Ecto neural progenitor cell (in vitro differentiated cells): ENCODE results near the gene RIN1.
"Not testable (repeated sequence)": the region's sequence is repeated elsewhere in the genome, so short reads cannot be mapped to it uniquely, and the experiment has no call there.

ENCODE experiments used
- DNase-seq: peaks from one replicate; pipeline ENCODE4 v3.0.0-alpha.2; 2018; ENCODE audit warnings: low spot score

Gene RIN1

DNA sequence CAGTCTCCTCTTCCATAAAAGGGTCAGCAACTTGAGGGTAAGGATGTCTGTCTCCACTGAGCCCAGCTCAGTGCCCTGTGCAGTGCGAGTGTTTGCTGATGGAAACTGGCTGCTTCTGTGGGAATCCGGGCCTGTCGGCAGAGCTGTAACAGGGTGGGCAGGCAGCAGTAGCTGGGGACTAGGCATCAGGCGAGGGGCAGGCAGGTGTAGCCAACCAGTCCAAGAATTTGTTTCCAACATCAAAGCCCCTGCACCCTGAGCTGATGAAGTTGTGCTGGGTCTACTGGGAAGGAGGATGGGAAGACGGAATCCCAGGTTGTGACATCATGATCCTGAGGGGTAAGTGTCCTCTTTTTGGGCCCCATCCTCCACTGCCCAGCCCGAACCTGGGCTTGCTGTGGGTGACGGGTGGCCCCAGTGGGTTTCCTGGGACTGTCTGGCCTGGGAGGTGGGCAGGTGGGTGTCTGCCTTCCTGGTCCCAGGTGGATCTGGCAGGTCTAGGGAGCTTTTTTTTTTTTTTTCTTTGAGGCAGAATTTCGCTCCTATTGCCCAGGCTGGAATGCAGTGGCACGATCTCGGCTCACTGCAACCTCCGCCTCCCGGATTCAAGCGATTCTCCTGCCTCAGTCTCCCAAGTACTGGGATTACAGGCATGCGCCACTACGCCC lies 24.3 kb upstream of the RIN1 start:
- DNase-seq, result no peak

DNA sequence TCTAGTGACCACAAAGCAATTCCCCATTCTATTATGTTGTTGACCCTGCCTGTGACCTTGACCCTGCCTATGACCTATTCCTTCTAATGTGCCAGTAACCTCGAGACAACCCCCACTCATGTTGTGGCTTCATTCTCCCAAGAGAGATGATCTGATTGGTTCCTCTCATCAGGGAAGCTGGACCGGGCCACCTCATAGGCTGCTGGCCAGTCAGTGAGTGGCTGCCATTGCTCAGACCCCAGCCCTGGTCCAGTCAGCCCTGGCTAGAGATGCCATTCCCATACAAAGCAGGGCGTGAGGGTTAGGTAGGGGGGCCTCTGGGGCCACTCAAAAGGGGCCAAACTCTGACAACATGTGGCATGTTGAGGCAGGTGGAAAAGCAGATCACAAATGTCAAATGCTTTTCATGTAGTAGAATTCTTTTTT lies 23.4 kb upstream of the RIN1 start:
- DNase-seq, result no peak

- DNase-seq, result not testable (repeated sequence)
These were observed 14.5 kb upstream of the RIN1 start for GRCh38 chr11:66350560-66351235.

DNA sequence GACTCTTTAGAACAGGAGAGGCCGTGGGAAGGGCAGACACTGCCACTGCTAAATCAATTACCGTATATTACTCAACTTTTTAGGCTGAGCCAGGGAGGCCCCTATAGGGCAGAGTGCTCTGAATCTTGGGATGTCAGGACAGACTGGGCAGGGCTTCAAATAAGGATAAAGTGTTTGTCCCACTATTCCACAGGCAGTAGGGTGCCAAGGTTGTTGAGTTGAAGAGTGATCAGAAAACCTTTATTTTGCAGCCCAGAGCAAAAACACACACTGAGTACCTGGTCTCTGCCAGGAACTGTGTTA lies 12.8 kb upstream of the RIN1 start:
- peak; percentile 37 for DNase-seq

DNA sequence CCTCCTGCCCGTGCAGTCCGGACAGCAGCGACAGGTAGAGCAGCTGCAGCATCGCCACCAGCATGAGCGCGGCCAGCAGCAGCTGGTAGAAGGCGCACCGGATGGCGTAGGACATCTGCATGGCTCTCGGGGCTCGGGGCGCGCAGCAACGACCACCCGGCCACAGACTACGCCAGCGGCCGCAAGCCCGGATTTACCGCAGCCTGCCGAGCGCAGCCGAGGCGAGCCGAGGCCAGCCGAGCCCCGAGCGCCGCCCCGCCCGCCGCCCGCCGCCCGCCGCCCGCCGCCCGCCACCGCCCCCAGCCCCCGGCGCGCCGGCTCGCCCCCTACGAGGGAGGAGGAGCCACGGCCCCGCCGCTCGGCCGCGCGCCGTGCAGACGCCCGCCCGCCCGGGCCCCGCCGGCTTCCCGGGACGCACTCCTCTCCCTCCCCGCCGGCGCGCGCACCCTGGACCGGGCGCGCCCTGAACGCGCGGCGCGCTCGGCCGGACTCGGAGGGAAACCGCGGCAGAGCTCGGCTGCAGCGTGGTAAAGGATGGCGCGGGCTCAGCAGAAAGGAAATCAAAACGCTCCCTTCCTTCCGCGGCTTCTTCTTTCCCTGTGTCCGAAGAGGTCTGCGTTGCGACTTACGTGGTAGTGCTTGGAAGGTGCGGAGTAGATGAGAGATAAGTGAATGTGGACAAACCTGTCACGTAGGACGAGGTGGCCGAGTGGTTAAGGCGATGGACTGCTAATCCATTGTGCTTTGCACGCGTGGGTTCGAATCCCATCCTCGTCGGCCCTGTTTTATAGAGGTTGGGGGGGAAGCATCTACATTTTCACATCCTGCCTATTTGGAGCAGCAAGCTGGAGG lies 11.4 kb upstream of the RIN1 start, which contains the start of gene B4GAT1:
TSS of gene B4GAT1 (minus strand) at position 205 of the 852 bp plus-strand sequence. CDS start at position 121, 84 bp downstream.
- peak; percentile 89 for DNase-seq

DNA sequence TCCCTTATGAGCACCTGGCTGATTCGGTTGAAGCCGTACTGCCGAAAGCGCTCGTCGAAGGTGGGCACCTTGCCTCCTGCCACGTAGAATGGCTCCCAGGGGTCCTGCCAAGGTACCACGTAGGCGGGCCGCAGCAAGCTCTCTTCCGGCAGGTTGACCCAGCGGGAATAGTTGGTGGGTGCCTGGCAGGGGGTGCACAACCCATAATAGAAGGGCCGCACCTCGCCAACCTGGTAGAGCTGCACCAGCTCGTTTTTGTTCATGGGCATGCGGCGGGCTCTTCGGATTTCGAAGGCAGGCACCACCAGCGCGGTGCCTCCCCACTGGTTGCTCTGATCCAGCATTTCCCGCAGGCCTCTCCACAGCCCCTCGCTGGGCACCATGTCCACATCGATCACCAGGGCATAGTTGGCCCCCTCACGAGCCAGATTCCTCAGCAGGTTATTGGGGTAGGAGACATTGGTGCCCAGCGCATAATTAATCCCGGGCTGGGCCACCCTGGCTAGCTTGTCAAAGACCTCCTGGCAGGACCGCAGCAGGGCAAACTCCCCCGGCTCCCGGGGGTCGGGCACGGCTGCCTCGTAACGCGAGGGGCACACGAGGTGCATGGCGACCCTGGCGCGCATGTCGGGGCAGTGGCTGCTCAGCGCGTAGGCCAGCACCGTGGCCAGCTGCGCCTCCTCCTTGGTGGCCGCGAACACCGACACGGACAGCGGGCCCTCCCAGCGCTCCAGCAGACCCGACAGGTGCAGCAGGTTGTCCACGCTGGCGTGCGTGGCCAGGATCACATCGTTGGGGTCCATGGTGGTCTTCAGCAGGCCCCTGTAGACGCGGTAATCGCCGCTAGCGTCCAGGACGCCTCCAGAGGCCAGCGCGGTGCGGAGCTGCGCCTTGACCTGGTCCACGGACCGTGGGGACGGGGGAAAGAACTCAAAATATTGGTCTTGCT lies 10.5 kb upstream of the RIN1 start:
- DNase-seq, result peak; percentile 62

GRCh38 chr11:66345316-66345649 lies 9.0 kb upstream of the RIN1 start:
- no peak for DNase-seq

DNA sequence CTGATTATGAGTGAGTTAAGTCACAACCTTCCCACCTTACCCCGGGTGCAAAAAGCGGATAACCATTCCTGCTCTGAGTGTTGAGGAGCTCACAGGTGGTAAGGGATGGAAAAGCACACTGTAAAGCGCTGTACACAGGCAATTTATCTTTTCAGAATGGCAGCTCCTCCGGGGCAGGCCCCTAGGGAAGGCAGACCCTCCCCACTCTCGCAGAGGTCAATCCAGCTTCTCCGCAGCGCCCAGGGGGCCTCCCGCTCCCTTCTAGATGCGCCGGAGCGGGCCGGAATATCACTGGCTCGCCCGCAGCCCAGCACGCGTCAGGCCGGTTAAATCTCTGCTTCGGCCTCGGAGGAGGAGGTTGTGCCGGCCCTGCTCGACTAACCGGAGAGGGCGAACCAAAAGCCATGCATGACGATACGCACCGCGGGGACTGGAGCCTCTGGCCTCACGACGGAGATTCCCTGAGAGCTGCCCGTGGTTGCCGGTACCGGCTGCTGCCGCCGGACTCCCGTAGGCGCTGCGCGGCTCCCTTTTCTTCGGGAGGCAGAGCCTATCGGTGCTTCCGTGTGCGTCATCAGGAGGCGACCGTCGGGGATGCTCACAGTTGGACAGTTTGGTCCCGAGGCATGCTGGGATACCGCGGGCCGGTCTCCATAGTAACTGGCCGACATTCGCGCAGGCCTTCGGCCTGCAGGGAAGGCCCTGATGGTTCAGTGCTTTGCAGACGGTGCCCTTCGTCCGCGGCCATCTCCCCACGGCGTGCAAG lies 8.5 kb upstream of the RIN1 start, which contains the start of gene BRMS1:
TSS of gene BRMS1 (minus strand) at position 555 of the 766 bp plus-strand sequence. CDS start 2,870 bp downstream, outside the sequence.
- peak; percentile 99 for DNase-seq

GRCh38 chr11:66343176-66343575 lies 6.9 kb upstream of the RIN1 start:
- DNase-seq, result no peak

- DNase-seq, result peak; percentile 41
These were observed 5.4 kb upstream of the RIN1 start for GRCh38 chr11:66341502-66342126.

- DNase-seq, result peak; percentile 44
These were observed 4.6 kb upstream of the RIN1 start for GRCh38 chr11:66340596-66341501.

DNA sequence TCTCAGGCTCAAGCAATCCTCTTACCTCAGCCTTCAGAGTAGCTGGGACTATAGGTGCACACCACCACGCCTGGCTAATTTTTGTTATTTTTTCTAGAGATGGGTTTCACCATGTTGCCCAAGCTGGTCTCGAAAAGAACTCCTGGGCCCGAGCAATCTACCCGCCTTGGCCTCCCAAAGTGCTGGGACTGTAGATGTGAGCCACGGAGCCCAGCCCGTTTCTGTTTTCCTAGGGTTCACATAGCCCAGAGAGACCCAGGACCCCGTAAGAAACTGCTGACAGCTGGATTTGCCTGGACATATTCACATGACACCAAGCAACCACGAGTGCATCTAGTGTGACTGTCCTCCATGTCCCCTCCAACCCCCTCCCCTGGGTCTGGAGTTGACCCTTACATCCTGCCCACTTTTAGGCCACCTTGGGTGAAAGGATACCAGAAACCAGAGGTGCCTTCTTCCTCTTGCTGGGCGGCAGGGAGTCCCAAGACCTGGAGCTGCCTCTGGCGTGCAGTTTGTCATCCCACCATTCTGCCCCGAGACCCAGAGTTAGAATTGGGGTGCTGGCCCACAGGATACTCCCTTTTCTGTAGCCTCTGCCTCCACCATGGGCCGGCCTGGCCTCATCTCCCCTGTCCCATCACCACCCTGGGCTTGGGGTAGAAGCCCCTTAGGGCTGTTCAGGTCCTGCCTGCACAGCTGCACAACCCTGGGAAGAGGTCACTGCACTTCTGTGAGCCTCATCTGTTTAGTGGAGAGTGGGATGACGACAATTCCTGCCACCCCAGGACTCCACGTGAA lies 3.7 kb upstream of the RIN1 start:
- no peak for DNase-seq

DNA sequence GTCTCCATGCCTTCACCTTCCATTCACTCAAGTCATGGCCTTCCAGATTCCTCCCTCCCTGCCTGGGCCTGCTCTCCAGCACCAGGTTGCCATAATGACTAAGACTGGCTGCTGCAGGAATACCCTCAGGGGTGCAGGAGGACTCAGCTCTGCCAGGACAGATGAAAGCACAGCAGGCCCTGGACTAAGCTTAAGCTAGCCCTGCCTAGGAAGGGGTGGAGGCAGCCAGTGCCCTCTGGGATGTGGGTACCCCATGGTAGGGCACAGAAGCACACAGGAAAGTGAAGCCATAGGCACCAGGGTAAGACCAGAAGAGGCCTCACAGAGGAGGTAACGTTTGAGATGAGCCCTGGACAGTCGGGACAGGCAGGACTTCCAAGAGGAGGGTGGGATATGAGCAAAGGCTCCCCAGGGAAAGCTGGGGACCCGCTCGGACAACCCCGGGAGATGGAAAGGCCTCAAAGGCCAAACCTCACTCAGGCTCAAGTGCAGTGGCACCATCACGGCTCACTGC lies 3.0 kb upstream of the RIN1 start:
- no peak for DNase-seq

DNA sequence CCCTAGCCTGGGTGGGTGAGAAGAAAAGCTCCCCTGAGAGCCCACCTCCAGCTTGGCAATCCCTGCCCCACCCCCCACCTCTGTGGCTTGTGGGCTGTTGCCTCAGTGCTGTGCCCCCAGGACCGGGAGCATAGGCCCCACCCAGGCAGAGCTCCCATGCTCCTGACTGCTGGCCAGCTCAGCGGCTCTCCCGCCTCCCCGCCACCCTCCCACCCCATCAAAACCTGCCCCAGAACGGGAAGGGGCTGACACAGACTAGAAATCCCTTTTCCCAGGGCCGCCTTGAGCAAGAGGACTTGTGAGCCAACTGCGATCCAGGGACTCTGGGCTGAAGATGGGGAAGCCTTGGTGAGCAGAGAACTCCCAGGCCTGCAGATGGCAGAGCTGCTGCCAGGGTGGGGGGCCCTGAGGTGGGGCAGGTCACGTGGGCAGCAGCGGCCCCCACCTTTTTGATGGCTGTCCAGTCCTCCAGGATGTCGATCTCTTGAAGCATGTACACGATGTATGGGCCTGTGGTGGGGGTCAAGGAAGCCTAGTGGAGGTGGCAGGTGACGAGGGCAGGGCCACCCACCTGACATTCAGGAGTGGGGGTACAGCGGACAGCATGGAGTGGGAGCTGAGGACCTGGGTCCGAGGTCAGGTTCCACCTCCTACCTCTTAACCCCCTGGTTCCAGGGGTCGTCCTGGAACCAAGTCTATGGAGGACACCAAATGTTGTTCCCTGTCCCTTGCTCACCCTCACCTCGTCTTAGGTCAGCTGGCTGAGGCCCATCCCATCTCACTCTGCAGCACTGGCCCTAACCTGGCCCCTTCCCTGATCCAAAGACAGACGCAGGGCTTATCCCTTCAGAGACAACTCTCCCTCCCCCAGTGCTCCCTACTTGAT lies 2.3 kb upstream of the RIN1 start:
- peak; percentile 42 for DNase-seq

DNA sequence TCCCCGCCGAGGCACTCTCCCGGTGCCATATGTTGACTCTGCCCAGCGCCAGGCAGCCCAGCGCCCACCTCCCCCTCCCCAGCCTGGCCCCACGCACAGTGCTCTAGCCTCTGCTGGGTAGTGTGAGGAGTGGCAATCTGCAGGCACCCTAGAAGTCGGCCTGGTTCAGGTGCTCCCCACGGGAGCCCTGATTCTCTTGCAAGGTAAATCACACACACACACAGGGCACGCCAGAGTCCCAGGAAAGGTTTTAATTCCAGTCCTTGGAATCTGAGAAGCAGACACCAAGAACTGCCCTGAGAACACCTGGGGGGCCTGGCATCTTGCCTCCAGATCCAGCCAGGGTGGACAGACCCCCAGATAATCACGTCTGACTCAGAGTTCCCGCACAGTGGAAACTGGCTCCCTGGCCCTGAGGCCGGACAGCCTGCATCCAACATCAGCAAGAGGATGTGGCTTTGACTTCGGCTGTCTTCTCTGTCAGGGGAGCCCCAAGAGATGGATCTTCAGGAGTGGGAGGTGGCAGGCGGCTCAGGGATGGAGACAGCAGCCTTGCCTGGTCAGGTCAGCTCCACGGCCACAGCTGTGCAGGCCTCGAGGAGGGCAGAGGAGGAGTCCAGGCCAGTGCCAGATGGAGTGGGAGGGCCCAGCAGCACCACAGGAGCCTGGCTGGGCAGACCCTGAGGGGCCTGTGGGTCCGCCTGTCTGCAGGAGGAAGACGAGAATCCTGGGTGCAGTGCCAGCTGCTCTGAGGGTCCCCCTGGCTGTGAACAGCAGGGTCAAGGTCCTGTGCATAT lies 1.1 kb upstream of the RIN1 start:
- DNase-seq, result peak; percentile 48

DNA sequence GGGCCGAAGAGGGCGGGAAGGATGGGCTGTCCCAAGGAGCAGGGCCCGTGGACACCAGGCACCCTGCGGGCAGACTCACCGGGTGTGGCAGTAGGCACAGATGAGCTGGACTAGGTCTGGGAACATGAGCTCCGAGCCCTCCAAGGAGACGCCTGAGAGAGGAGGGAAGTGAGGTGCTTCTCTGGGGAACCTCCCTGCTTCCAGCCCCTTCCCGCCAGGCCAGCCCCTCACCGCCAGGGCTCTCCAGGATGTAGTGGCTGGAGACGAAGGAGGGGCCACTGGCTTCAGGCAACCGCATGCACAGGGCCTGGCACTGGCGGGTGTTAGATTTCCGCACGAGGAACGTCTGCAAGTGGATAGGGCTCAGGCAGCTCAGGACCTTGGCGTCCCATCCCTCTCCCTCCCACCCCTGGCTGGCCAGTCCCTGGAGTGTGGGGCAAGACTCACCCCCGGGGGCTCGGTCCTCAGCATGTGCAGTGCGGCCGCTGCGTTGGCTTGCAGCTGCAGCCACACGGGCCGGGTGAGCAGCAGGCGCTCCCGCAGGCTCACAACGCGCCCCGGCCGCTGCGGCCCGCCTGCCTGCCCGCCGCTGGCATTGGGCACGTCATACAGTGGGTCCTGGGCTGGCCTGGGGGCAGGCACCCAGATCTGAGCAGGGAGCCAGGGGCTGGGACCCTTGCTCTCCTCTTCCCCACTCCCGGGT lies 552 bp downstream of the RIN1 start:
- DNase-seq, result peak; percentile 63
